HG03064 (cell line): Measurements from ENCODE around the gene C2orf72.
"Not testable (repeated sequence)": the region's sequence is repeated elsewhere in the genome, so short reads cannot be mapped to it uniquely, and the experiment has no call there.

Source experiments
- ATAC-seq: cut with Tn5 transposase; IDR thresholded peaks from one replicate; pipeline ENCODE4 v1.9.1; 2021; ENCODE audit warnings: low read depth; ENCODE audit not compliant: unreplicated experiment

C2orf72 gene

GRCh38 chr2:231063347-231063746, 26.0 kb downstream of the C2orf72 start:
- no peak for ATAC-seq

DNA sequence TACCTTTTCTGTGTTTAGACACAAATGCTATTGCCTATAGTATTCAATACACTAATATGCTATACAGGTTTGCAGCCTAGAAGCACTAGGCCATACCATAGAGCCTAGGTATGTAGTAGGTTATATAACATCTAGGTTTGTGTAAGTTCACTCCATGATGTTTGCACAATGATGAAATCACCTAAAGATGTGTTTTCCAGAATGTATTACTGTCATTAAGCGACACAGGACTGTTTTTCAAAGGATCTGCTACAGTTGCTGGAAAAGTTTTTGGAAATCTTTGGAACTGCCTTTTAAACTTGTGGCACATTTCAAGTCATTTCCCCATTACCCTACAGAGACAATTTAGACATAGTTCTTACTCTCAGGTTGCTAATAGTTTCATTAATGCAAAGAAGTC, 28.6 kb downstream of the C2orf72 start:
- no peak for ATAC-seq

GRCh38 chr2:231067531-231067930, 30.2 kb downstream of the C2orf72 start:
- not testable (repeated sequence) for ATAC-seq

- no peak for ATAC-seq
Measured at GRCh38 chr2:231068525-231069222, 31.4 kb downstream of the C2orf72 start.

DNA sequence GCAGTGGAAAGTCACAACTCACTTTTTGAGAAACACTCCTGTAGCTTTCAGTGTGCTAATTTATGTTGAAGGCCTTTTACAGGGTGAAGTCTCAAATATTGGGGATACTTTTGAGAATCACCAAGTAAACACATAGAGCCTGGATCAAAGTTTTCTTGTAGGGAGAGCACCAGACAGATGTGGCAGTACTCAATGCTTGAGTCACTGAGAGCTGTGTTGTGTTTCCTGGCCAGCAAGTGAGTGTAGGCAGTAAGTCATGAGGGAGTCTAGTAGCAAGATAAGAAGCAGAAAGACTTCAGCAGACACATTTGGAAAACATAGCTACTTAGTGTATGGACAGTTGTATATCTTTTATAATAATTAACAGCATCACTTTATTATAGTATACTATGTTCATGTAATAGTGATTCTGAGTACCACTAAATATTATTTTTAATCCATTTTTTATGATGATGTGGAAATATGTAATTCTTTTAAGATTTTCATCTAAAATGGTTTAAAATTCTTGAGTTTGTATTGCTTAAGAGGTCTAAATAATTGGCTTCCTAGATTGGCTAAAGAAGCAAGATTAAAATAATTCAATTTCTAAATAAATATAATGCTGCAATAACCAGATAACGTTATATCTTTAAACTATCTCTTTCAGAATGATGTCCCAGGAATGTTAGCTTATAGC, 32.2 kb downstream of the C2orf72 start:
- ATAC-seq = no peak

GRCh38 chr2:231084565-231084964, 47.2 kb downstream of the C2orf72 start:
- no peak for ATAC-seq

DNA sequence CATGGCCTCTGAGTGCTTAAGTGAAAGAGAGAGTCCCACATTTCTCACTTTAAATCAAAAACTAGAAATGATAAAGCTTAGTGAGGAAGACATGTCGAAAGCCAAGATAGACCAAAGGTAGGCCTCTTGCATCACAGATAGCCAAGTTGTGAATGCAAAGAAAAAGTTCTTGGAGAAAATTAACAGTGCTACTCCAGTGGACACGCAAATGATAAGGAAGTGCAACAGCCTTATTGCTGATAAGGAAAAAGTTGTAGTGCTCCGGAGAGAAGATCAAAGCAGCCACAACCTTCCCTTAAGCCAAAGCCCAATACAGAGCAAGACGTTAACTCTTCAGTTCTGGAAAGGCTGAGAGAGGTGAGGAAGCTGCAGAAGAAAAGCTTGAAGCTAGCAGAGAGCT, 51.4 kb downstream of the C2orf72 start:
- no peak for ATAC-seq

GRCh38 chr2:231093933-231094332, 56.6 kb downstream of the C2orf72 start:
- no peak for ATAC-seq

DNA sequence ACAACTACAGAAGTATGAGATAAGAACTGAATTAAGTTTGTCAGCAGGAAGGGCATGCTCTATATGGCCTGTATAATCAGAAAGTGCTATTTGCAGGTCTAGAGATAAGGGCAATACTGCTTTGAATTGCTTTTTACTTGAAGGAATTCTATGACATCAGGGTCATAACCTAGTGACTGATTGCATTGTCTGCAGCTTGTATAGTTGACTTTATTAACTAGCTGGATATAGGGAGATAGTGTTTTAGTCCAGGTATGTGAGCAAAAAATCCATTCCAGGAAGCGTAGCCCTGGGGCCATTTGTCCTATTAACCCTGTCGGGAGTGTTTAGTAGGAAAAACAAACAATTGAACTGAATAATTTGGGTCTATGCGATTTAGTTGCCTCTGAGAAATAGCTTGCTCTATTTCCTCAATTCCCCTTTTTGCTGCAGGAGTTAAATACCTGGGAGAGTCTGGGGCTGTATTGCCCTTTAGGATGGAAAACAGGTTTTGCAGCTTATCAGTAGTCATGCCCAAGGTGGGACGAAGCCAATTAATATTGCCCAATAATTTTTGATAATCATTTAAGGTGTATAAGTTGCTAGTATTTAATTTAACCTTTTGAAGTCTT, 57.5 kb downstream of the C2orf72 start:
- ATAC-seq = no peak
